ENCODE results near the gene KCNJ12.

The KCNJ12 gene

DNA sequence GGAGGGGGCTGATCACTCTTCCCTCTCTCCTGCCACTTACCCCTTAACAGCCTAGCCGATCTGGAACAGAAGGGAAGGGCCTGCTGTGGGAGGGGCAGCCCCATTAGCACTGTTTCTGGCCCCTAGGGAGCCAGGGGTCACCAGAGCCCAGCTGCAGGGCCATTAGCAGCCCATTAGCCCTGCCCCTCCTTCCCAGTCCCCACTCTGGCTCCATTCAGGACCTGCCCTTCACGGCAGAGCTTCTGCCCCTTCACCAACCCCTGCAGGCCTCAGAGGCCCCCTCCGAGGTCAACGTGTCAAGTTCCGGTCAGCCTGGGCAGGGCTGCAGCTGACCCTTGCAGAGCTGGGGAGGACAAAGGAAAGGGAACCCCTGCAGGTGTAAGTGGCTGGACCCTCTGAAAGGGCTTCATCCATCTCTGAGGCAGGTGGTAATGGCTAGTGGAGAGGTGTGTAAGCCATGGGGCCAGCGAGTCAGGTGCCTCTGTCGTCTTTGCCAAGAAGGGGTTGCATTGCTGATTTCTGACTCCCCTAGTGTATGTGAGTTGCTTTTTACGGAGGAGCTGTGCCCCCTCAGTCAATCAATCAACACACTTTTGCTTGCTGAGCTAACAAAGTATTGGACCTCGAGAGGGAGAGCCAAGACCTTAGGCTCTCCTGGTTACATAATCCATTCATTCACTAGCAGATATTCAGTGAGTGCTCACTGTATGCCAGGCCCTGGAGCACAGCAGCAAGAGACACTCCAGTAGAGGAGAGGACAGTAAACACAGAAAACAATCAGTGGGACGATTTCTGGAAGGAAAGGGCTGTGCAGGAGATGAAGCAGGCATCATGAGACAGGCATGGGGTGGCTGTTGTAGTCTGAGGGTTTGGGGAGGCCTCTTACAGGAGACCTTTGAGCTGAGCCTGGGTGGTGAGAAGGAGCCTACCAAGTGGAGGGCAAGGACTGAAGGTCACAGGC is 18.2 kb upstream of the KCNJ12 start:
- Histone ChIP-seq H3K36me3 (ENCODE audit: control insufficient read depth, insufficient read depth, low read length) (no peaks in the 10 kb centered on the region), H3K4me1 (ENCODE audit: control insufficient read depth, insufficient read depth, low read length) (peaks cover 4% of the 10 kb centered on the region), H3K9me3 (ENCODE audit: control insufficient read depth, insufficient read depth, low read length) (no peaks in the 10 kb centered on the region), H3K27ac (ENCODE audit: low read length) (no peak overlapping the region), H3K4me3 (ENCODE audit: low read length) (no peak overlapping the region), H3K27me3 (ENCODE audit: control insufficient read depth, insufficient read depth, low read length) (no peaks in the 10 kb centered on the region)
- WGBS (ENCODE audit: insufficient coverage, insufficient read length): no CpG with 5 or more reads among the region's 10 CpGs
- no peak for DNase-seq (ENCODE audit: low read depth, low spot score)

DNA sequence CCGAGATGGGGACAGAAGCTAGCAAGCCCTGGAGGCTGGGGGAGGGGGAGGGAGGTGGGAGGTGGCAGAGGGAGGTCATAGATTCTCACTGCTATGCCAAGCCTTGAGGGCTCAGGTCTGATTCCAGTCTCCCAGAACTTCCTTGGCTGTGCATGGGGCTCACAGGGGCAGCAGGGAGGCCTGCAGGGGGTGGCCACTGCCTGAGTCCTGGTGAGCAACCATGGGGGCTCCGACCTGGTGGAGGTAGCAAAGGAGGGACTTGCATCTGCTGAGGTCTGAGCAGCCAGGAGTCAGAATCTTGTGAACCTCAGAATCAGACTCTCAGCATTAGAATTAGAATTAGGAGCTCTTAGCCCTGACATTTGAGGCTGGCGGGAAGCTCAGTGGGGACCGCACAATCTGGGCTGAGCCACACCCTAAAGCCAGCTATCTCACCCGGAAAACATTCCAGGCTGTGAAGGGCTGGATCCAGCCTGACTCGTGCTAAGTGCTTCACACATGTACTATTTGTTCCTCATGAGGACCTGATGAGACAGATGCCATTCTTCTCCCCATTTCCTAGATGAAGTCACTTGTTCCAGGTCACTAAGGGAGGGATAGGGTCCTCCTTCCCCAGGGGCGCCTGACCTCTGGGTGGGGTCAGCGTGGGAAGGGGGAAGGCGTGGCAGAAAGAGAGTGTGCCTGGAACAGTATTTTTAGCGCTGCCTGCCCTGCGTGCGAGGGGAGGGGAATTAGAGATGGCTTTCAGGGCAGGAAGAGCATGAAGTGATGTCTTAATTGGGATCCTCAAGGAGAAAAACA is 17.3 kb upstream of the KCNJ12 start:
- Histone ChIP-seq H3K4me1 (ENCODE audit: control insufficient read depth, insufficient read depth, low read length) (peaks cover 4% of the 10 kb centered on the region), H3K36me3 (ENCODE audit: control insufficient read depth, insufficient read depth, low read length) (no peaks in the 10 kb centered on the region), H3K27me3 (ENCODE audit: control insufficient read depth, insufficient read depth, low read length) (no peaks in the 10 kb centered on the region), H3K9me3 (ENCODE audit: control insufficient read depth, insufficient read depth, low read length) (no peaks in the 10 kb centered on the region), H3K4me3 (ENCODE audit: low read length) (no peak overlapping the region), H3K27ac (ENCODE audit: low read length) (no peak overlapping the region)
- DNase-seq (ENCODE audit: low read depth, low spot score): no peak
- WGBS (ENCODE audit: insufficient coverage, insufficient read length): no CpG with 5 or more reads among the region's 12 CpGs

DNA sequence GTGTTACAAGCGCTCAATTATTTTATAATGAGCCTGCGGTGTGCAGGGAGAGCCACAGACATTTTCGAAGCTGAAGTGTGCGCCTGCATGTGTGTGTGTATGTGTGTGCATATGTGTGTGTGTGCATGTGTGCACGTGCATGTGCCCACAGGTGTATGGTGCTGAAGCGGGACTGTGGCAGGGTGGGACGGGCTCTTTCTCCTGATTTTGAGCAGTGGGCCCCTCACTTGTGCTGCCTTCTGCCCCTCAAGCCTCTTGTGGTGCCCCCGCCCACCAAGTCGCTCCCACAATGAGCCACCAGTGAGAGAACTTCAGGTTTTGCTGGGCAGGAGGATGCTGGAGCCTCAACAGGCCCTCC is 16.7 kb upstream of the KCNJ12 start:
- Histone ChIP-seq H3K36me3 (ENCODE audit: control insufficient read depth, insufficient read depth, low read length) (no peaks in the 10 kb centered on the region), H3K9me3 (ENCODE audit: control insufficient read depth, insufficient read depth, low read length) (no peaks in the 10 kb centered on the region), H3K4me3 (ENCODE audit: low read length) (no peak overlapping the region), H3K27ac (ENCODE audit: low read length) (no peak overlapping the region), H3K27me3 (ENCODE audit: control insufficient read depth, insufficient read depth, low read length) (no peaks in the 10 kb centered on the region), H3K4me1 (ENCODE audit: control insufficient read depth, insufficient read depth, low read length) (peaks cover 4% of the 10 kb centered on the region)
- no CpG with 5 or more reads among the region's 9 CpGs for WGBS (ENCODE audit: insufficient coverage, insufficient read length)
- DNase-seq (ENCODE audit: low read depth, low spot score): no peak

DNA sequence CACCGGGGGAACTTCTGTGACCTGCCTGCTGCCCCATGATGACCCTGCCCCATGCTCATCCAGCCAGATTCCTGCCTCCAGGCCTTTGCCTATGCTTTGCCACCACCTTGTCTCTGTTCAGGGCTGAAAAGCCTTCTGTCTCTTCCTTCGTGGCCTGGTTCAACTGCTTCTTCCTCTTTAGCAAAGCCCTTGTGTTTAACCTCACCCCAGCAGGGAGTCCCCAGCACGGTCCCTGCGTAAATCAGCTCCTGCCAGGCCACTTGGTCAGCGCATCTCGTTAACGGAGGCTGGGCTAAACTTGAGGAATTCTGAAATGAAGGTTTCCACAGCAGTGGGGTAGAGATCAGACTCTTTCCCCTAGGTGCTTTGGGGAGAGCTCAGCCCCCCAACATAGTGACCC is 16.1 kb upstream of the KCNJ12 start:
- H3K27ac ChIP-seq (ENCODE audit: low read length): no peak overlapping the region
- WGBS (ENCODE audit: insufficient coverage, insufficient read length): no CpG with 5 or more reads among the region's 7 CpGs
- H3K36me3 ChIP-seq (ENCODE audit: control insufficient read depth, insufficient read depth, low read length): no peaks in the 10 kb centered on the region
- no peaks in the 10 kb centered on the region for H3K9me3 ChIP-seq (ENCODE audit: control insufficient read depth, insufficient read depth, low read length)
- H3K4me1 ChIP-seq (ENCODE audit: control insufficient read depth, insufficient read depth, low read length): peaks cover 4% of the 10 kb centered on the region
- no peaks in the 10 kb centered on the region for H3K27me3 ChIP-seq (ENCODE audit: control insufficient read depth, insufficient read depth, low read length)
- no peak for DNase-seq (ENCODE audit: low read depth, low spot score)
- H3K4me3 ChIP-seq (ENCODE audit: low read length): no peak overlapping the region

DNA sequence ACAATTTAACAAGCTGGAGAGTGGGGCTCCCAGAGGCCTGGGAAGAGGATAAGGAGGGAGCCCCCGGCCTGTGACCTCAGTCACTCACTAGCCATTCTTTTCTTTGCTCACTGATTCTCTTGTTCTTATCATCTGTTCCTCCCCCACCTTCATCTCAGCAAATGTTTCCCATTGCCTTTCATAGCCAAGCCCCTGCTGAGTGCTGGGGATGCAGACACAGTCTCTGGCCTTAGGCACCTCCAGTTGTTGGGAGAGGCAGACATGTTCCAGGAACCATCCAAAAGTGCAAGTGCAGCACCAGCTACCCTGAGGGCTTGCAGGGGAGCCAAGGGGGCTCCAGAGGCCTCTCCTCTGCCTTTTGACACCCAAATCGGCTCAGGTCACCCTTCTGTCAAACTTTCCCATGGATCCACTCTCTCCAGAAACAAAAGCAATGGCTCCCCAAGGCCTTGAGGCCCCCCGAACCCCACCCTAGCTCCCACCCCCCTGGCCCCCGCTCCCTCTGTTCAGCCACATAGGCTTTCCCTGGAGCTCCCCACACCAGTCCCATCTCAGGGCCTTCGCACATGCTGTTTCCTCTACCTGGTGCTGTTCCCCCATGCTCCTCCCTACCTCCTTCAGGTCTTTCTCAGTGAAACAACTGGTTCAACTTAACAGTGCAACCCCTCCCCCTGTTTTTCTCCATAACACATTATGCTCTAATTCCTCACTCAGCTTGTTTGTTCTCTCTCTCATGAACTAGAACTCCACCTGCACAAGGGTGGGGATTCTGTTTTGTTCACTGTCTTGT is 14.9 kb upstream of the KCNJ12 start:
- no peak for DNase-seq (ENCODE audit: low read depth, low spot score)
- no CpG with 5 or more reads among the region's 5 CpGs for WGBS (ENCODE audit: insufficient coverage, insufficient read length)
- H3K4me3 ChIP-seq (ENCODE audit: low read length): no peak overlapping the region
- no peaks in the 10 kb centered on the region for H3K9me3 ChIP-seq (ENCODE audit: control insufficient read depth, insufficient read depth, low read length)
- H3K36me3 ChIP-seq (ENCODE audit: control insufficient read depth, insufficient read depth, low read length): no peaks in the 10 kb centered on the region
- no peak overlapping the region for H3K27ac ChIP-seq (ENCODE audit: low read length)
- H3K4me1 ChIP-seq (ENCODE audit: control insufficient read depth, insufficient read depth, low read length): peaks cover 4% of the 10 kb centered on the region
- H3K27me3 ChIP-seq (ENCODE audit: control insufficient read depth, insufficient read depth, low read length): no peaks in the 10 kb centered on the region

DNA sequence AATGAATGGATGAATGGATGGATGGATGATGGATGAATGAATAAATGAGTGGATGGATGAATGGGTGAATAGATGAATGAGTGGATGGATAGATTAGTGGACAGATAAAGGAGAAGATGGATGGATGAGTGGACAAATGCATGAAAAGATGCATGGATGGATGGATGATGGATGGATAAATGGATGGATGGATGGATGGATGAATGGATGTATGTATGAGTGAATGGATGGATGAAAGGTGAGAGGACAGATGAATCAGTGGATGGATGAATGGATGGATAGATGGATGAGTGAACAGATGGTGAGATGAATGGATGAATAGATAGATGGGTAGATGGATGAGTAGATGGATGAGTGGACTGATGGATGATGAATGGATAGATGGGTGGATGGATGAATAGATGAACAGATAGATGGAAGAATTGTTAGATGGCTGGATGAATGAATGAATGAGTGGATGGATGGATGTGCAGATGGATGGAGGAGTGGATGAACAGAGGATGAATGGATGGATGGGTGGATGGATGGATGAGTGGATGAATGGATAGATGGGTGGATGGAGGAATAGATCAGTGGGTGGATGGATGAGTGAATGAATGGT is 13.7 kb upstream of the KCNJ12 start:
- Histone ChIP-seq H3K9me3 (ENCODE audit: control insufficient read depth, insufficient read depth, low read length) (no peaks in the 10 kb centered on the region), H3K36me3 (ENCODE audit: control insufficient read depth, insufficient read depth, low read length) (no peaks in the 10 kb centered on the region), H3K27me3 (ENCODE audit: control insufficient read depth, insufficient read depth, low read length) (no peaks in the 10 kb centered on the region), H3K4me1 (ENCODE audit: control insufficient read depth, insufficient read depth, low read length) (peaks cover 4% of the 10 kb centered on the region), H3K27ac (ENCODE audit: low read length) (no peak overlapping the region), H3K4me3 (ENCODE audit: low read length) (no peak overlapping the region)
- no peak for DNase-seq (ENCODE audit: low read depth, low spot score)

DNA sequence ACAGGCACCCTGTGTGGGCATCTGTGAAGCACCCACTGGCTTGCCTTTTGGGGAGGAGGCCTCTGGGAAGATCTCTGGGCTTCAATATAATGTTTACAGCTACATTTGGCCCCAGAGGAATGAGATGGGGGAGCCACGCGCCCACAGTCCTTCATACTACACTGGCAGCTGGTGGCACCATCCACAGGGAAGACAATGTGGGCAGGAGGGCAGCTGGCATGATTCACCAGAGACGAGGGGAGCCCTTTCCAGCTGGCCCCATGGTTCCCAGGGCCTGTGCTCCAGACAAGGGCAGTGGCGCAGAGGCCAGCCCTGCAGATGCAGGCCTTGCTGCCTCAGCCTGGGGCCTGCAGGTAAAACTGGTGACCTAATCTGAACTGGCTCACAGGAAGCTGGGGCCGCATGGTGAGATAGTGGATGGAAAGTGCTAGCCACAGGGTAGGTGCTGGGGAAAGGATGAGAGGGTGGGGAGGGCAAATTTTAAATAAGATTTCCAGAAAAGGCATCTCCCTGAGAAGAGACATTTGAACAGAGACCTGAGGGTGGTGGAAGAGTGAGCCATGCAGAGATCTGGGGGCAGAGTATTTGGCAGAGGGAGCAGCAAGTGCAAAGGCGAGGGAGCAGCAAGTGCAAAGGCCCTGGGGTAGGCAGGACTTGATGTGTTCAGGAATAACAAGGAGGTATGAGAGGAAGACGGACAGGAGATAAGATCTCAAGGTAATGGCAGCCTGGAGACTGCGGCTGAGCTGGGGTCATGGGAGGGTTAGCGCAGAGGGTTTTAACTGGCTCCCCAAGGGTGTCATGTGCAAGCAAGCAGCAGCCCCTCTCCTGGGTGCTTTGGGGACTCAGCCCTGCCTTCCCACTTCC is 12.1 kb upstream of the KCNJ12 start:
- WGBS (ENCODE audit: insufficient coverage, insufficient read length): no CpG with 5 or more reads among the region's 9 CpGs
- no peaks in the 10 kb centered on the region for H3K36me3 ChIP-seq (ENCODE audit: control insufficient read depth, insufficient read depth, low read length)
- no peak overlapping the region for H3K27ac ChIP-seq (ENCODE audit: low read length)
- no peaks in the 10 kb centered on the region for H3K27me3 ChIP-seq (ENCODE audit: control insufficient read depth, insufficient read depth, low read length)
- H3K4me1 ChIP-seq (ENCODE audit: control insufficient read depth, insufficient read depth, low read length): peaks cover 4% of the 10 kb centered on the region
- no peak overlapping the region for H3K4me3 ChIP-seq (ENCODE audit: low read length)
- H3K9me3 ChIP-seq (ENCODE audit: control insufficient read depth, insufficient read depth, low read length): no peaks in the 10 kb centered on the region
- no peak for DNase-seq (ENCODE audit: low read depth, low spot score)

DNA sequence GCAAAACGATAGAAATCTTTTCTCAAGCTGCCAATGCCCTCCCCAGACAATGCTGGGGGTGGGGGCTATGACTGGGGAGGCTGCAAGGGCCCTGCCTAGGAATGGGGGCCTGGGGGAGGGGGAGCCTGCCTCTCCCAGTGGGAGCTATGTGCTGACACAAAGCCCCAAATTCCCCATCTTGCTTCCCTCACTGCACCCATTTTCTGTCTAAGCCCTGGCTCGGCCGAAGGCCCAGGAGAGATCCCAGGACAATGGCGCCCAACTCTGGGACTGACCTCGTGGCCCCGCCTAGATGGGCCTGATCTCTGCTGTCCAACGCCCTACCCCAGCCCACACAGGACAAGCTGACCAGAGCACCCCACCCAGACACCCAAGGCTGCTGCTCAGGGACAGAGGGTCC is 11.1 kb upstream of the KCNJ12 start:
- Histone ChIP-seq H3K9me3 (ENCODE audit: control insufficient read depth, insufficient read depth, low read length) (no peaks in the 10 kb centered on the region), H3K27ac (ENCODE audit: low read length) (no peak overlapping the region), H3K4me3 (ENCODE audit: low read length) (no peak overlapping the region), H3K4me1 (ENCODE audit: control insufficient read depth, insufficient read depth, low read length) (peaks cover under 1% of the 10 kb centered on the region), H3K27me3 (ENCODE audit: control insufficient read depth, insufficient read depth, low read length) (no peaks in the 10 kb centered on the region), H3K36me3 (ENCODE audit: control insufficient read depth, insufficient read depth, low read length) (no peaks in the 10 kb centered on the region)
- no CpG with 5 or more reads among the region's 7 CpGs for WGBS (ENCODE audit: insufficient coverage, insufficient read length)
- DNase-seq (ENCODE audit: low read depth, low spot score): no peak

DNA sequence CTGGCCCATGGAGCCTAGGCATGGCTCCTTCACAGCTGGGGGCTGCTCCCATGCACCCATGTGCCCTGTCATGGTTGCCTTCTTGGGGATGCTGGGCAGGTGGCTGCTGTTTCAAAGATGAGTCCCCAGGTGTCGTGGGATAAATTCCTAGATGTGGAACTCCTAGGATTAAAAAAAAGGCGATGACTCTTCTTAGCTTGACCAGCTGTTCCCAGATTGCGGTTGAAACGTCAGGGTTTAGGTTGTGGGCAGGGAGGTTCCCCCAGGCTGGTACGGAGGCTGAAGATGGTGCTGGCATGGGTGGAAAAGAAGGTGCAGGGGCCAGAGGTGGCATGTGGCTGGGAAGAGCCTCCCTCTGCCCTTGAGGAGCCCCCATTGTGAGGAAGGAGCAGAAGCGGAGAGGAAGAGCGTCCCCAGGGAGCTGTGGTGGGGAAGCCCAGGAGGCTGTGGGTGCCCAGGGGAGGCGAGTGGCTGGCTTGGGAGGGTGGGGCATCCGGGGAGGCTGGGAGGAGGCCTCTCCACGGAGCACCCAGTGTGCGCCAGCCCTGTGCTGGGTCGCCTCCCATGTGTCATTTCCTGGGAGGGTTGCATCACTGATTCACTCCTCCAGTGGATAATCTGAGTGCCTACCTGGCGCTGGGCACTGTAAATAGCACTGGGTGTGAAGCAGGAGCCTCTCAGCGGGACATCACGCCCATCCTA is 7.5 kb upstream of the KCNJ12 start:
- Histone ChIP-seq H3K4me3 (ENCODE audit: low read length) (no peak overlapping the region), H3K27ac (ENCODE audit: low read length) (no peak overlapping the region), H3K27me3 (ENCODE audit: control insufficient read depth, insufficient read depth, low read length) (no peaks in the 10 kb centered on the region), H3K9me3 (ENCODE audit: control insufficient read depth, insufficient read depth, low read length) (no peaks in the 10 kb centered on the region), H3K4me1 (ENCODE audit: control insufficient read depth, insufficient read depth, low read length) (peaks cover 1% of the 10 kb centered on the region; the same call in 1 of the 2 replicates), H3K36me3 (ENCODE audit: control insufficient read depth, insufficient read depth, low read length) (no peaks in the 10 kb centered on the region)
- DNase-seq (ENCODE audit: low read depth, low spot score): no peak
- no CpG with 5 or more reads among the region's 15 CpGs for WGBS (ENCODE audit: insufficient coverage, insufficient read length)
